Cerebellar cortex (tissue), 1 donor: ENCODE data around the gene FZD7.

ENCODE experiments used
- DNase-seq: peaks from one replicate; pipeline ENCODE4 v3.0.0-alpha.2; 2015; ENCODE audit warnings: low spot score

Gene FZD7

GRCh38 chr2:202033317-202034248 is at the start of gene FZD7:
Gene FZD7, plus strand, starts transcription at chr2:202033855. Its CDS starts 793 bp downstream, at chr2:202034648.
- DNase-seq, result peak; percentile 90

GRCh38 chr2:201984333-201984732 is 49.3 kb upstream of the FZD7 start:
- DNase-seq, result no peak

GRCh38 chr2:201984800-201985525 is 48.7 kb upstream of the FZD7 start:
- peak; percentile 96 for DNase-seq

- no peak for DNase-seq
Measured at GRCh38 chr2:201985728-201986462, 47.8 kb upstream of the FZD7 start.

GRCh38 chr2:201986463-201986735 is 47.3 kb upstream of the FZD7 start:
- no peak for DNase-seq

GRCh38 chr2:201987426-201987825 is 46.2 kb upstream of the FZD7 start:
- no peak for DNase-seq

- DNase-seq, result no peak
Measured at GRCh38 chr2:201990069-201990468, 43.6 kb upstream of the FZD7 start.

- DNase-seq, result no peak
Measured at GRCh38 chr2:201992960-201993359, 40.7 kb upstream of the FZD7 start.

- no peak for DNase-seq
Measured at GRCh38 chr2:201994973-201995638, 38.5 kb upstream of the FZD7 start.

GRCh38 chr2:201996006-201996405 is 37.6 kb upstream of the FZD7 start:
- DNase-seq, result no peak

GRCh38 chr2:201996679-201997314 is 36.9 kb upstream of the FZD7 start:
- DNase-seq, result no peak

GRCh38 chr2:201999279-201999678 is 34.4 kb upstream of the FZD7 start:
- no peak for DNase-seq

- DNase-seq, result no peak
Measured at GRCh38 chr2:202001826-202002225, 31.8 kb upstream of the FZD7 start.

- no peak for DNase-seq
Measured at GRCh38 chr2:202002381-202002780, 31.3 kb upstream of the FZD7 start.

GRCh38 chr2:202005272-202005887 is 28.3 kb upstream of the FZD7 start:
- DNase-seq, result no peak

- no peak for DNase-seq
Measured at GRCh38 chr2:202006301-202006700, 27.4 kb upstream of the FZD7 start.

GRCh38 chr2:202007015-202007982 is 26.4 kb upstream of the FZD7 start:
- DNase-seq, result no peak

- no peak for DNase-seq
Measured at GRCh38 chr2:202007983-202008354, 25.7 kb upstream of the FZD7 start.

GRCh38 chr2:202009019-202009481 is 24.6 kb upstream of the FZD7 start:
- peak; percentile 67 for DNase-seq

GRCh38 chr2:202009581-202009980 is 24.1 kb upstream of the FZD7 start:
- no peak for DNase-seq
